Liver (tissue), 3 donors: ENCODE measurements around the gene KRTAP13-4.

ENCODE experiments used
- ATF3 ChIP-seq: IDR thresholded peaks from 2 replicates; pipeline ENCODE4 v1.6.1; 2016; ENCODE audit warnings: antibody characterized with exemption
- CTCF ChIP-seq: fragments of 150-350 bp; IDR thresholded peaks from 2 replicates; pipeline ENCODE4 v1.5.1; 2017; ENCODE audit warnings: improper control_type of control experiment, low read depth, low read length; ENCODE audit not compliant: missing input control
- MAX ChIP-seq: IDR thresholded peaks from 2 replicates; pipeline ENCODE4 v1.6.1; 2016; ENCODE audit warnings: antibody characterized with exemption
- RAD21 ChIP-seq, 2 donors: IDR thresholded peaks; 2 replicates each; pipeline ENCODE4 v1.6.1; 2016; ENCODE audit warnings: antibody characterized with exemption in 2 of 2, mild to moderate bottlenecking in 2 of 2
- REST ChIP-seq: IDR thresholded peaks from 2 replicates; pipeline ENCODE4 v1.6.1; 2016; ENCODE audit warnings: antibody characterized with exemption, mild to moderate bottlenecking
- TAF1 ChIP-seq: conservative IDR thresholded peaks from 2 replicates; pipeline ENCODE4 v1.6.1; 2016; ENCODE audit warnings: antibody characterized with exemption, mild to moderate bottlenecking
- ZBTB33 ChIP-seq: IDR thresholded peaks from 2 replicates; pipeline ENCODE4 v1.6.1; 2016; ENCODE audit warnings: antibody characterized with exemption
- donor health status: healthy.
- donor health status: healthy.

- TF ChIP-seq TAF1 (no peak), CTCF (no peak), ATF3 (no peak), RAD21 (IDR thresholded peaks at IDR 0.05) (no peak), MAX (no peak), REST (no peak), ZBTB33 (no peak)
Measured at GRCh38 chr21:30444204-30444603, 14.2 kb downstream of the KRTAP13-4 start.
